Measurements from ENCODE around the gene SLC38A2.
A peak's percentile ranks its signal among the peaks of the same experiment; 100 is the strongest.
"Not testable (repeated sequence)": the region's sequence is repeated elsewhere in the genome, so short reads cannot be mapped to it uniquely, and the experiment has no call there.

SLC38A2 gene

GRCh38 chr12:46403719-46404070 is 31.1 kb upstream of the SLC38A2 start:
- H3K9me3 ChIP-seq (ENCODE audit: control insufficient read depth, insufficient read depth, low read length) = no peaks in the 10 kb centered on the region
- no peaks in the 10 kb centered on the region for H3K36me3 ChIP-seq (ENCODE audit: insufficient read depth, low read length)
- H3K4me1 ChIP-seq (ENCODE audit: insufficient read depth, low read length) = peaks cover 7% of the 10 kb centered on the region
- H3K9ac ChIP-seq (ENCODE audit: low read depth, low read length) = no peak overlapping the region

- no peaks in the 10 kb centered on the region for H3K36me3 ChIP-seq (ENCODE audit: insufficient read depth, low read length)
- H3K9ac ChIP-seq (ENCODE audit: low read depth, low read length) = no peak overlapping the region
- H3K9me3 ChIP-seq (ENCODE audit: control insufficient read depth, insufficient read depth, low read length) = no peaks in the 10 kb centered on the region
- H3K4me1 ChIP-seq (ENCODE audit: insufficient read depth, low read length) = peaks cover 7% of the 10 kb centered on the region
Observed at GRCh38 chr12:46402941-46403718, 30.6 kb upstream of the SLC38A2 start.

GRCh38 chr12:46402451-46402850 is 29.9 kb upstream of the SLC38A2 start:
- H3K9me3 ChIP-seq (ENCODE audit: control insufficient read depth, insufficient read depth, low read length) = no peaks in the 10 kb centered on the region; the same call in 1 of the 2 replicates
- peaks cover 7% of the 10 kb centered on the region for H3K4me1 ChIP-seq (ENCODE audit: insufficient read depth, low read length)
- no peak overlapping the region for H3K9ac ChIP-seq (ENCODE audit: low read depth, low read length)
- H3K36me3 ChIP-seq (ENCODE audit: insufficient read depth, low read length) = no peaks in the 10 kb centered on the region

GRCh38 chr12:46401662-46402061 is 29.1 kb upstream of the SLC38A2 start:
- no peak overlapping the region for H3K9ac ChIP-seq (ENCODE audit: low read depth, low read length)
- H3K9me3 ChIP-seq (ENCODE audit: control insufficient read depth, insufficient read depth, low read length) = no peaks in the 10 kb centered on the region; the same call in 1 of the 2 replicates
- H3K4me1 ChIP-seq (ENCODE audit: insufficient read depth, low read length) = peaks cover 7% of the 10 kb centered on the region
- H3K36me3 ChIP-seq (ENCODE audit: insufficient read depth, low read length) = no peaks in the 10 kb centered on the region

- Histone ChIP-seq H3K9ac (ENCODE audit: low read depth, low read length) (no peak overlapping the region), H3K9me3 (ENCODE audit: control insufficient read depth, insufficient read depth, low read length) (no peaks in the 10 kb centered on the region; the same call in 1 of the 2 replicates), H3K36me3 (ENCODE audit: insufficient read depth, low read length) (no peaks in the 10 kb centered on the region), H3K4me1 (ENCODE audit: insufficient read depth, low read length) (peaks cover 7% of the 10 kb centered on the region)
Observed at GRCh38 chr12:46400406-46400805, 27.8 kb upstream of the SLC38A2 start.

GRCh38 chr12:46399461-46400248 is 27.1 kb upstream of the SLC38A2 start:
- not testable (repeated sequence) for H3K9me3 ChIP-seq (ENCODE audit: control insufficient read depth, insufficient read depth, low read length); H3K4me1 ChIP-seq (ENCODE audit: insufficient read depth, low read length); H3K36me3 ChIP-seq (ENCODE audit: insufficient read depth, low read length); H3K9ac ChIP-seq (ENCODE audit: low read depth, low read length)

GRCh38 chr12:46396826-46397225 is 24.3 kb upstream of the SLC38A2 start:
- Histone ChIP-seq H3K9me3 (ENCODE audit: control insufficient read depth, insufficient read depth, low read length) (no peaks in the 10 kb centered on the region; the same call in 1 of the 2 replicates), H3K4me1 (ENCODE audit: insufficient read depth, low read length) (peaks cover 6% of the 10 kb centered on the region; the same call in 1 of the 2 replicates), H3K9ac (ENCODE audit: low read depth, low read length) (no peak overlapping the region), H3K36me3 (ENCODE audit: insufficient read depth, low read length) (no peaks in the 10 kb centered on the region)

- Histone ChIP-seq H3K9ac (ENCODE audit: low read depth, low read length) (no peak overlapping the region), H3K9me3 (ENCODE audit: control insufficient read depth, insufficient read depth, low read length) (no peaks in the 10 kb centered on the region; the same call in 1 of the 2 replicates), H3K4me1 (ENCODE audit: insufficient read depth, low read length) (peaks cover 20% of the 10 kb centered on the region), H3K36me3 (ENCODE audit: insufficient read depth, low read length) (no peaks in the 10 kb centered on the region)
Observed at GRCh38 chr12:46395388-46395787, 22.8 kb upstream of the SLC38A2 start.

- Histone ChIP-seq H3K36me3 (ENCODE audit: insufficient read depth, low read length) (no peaks in the 10 kb centered on the region), H3K9me3 (ENCODE audit: control insufficient read depth, insufficient read depth, low read length) (no peaks in the 10 kb centered on the region), H3K4me1 (ENCODE audit: insufficient read depth, low read length) (peaks cover 42% of the 10 kb centered on the region), H3K9ac (ENCODE audit: low read depth, low read length) (no peak overlapping the region)
Observed at GRCh38 chr12:46391630-46392029, 19.1 kb upstream of the SLC38A2 start.

- no peaks in the 10 kb centered on the region for H3K36me3 ChIP-seq (ENCODE audit: insufficient read depth, low read length)
- H3K4me1 ChIP-seq (ENCODE audit: insufficient read depth, low read length) = peaks cover 48% of the 10 kb centered on the region
- no peak overlapping the region for H3K9ac ChIP-seq (ENCODE audit: low read depth, low read length)
- H3K9me3 ChIP-seq (ENCODE audit: control insufficient read depth, insufficient read depth, low read length) = no peaks in the 10 kb centered on the region
Observed at GRCh38 chr12:46390881-46391280, 18.3 kb upstream of the SLC38A2 start.

GRCh38 chr12:46390304-46390703 is 17.7 kb upstream of the SLC38A2 start:
- Histone ChIP-seq H3K4me1 (ENCODE audit: insufficient read depth, low read length) (peaks cover 53% of the 10 kb centered on the region), H3K9me3 (ENCODE audit: control insufficient read depth, insufficient read depth, low read length) (no peaks in the 10 kb centered on the region), H3K36me3 (ENCODE audit: insufficient read depth, low read length) (no peaks in the 10 kb centered on the region), H3K9ac (ENCODE audit: low read depth, low read length) (no peak overlapping the region)

GRCh38 chr12:46389031-46389616 is 16.6 kb upstream of the SLC38A2 start:
- Histone ChIP-seq H3K9ac (ENCODE audit: low read depth, low read length) (no peak overlapping the region), H3K36me3 (ENCODE audit: insufficient read depth, low read length) (no peaks in the 10 kb centered on the region), H3K9me3 (ENCODE audit: control insufficient read depth, insufficient read depth, low read length) (no peaks in the 10 kb centered on the region), H3K4me1 (ENCODE audit: insufficient read depth, low read length) (peaks cover 57% of the 10 kb centered on the region)

- Histone ChIP-seq H3K9ac (ENCODE audit: low read depth, low read length) (no peak overlapping the region), H3K4me1 (ENCODE audit: insufficient read depth, low read length) (peaks cover 57% of the 10 kb centered on the region), H3K36me3 (ENCODE audit: insufficient read depth, low read length) (no peaks in the 10 kb centered on the region), H3K9me3 (ENCODE audit: control insufficient read depth, insufficient read depth, low read length) (no peaks in the 10 kb centered on the region)
Observed at GRCh38 chr12:46388427-46389021, 16.0 kb upstream of the SLC38A2 start.

- Histone ChIP-seq H3K4me1 (ENCODE audit: insufficient read depth, low read length) (peaks cover 58% of the 10 kb centered on the region), H3K9me3 (ENCODE audit: control insufficient read depth, insufficient read depth, low read length) (no peaks in the 10 kb centered on the region), H3K9ac (ENCODE audit: low read depth, low read length) (0 out of 2 replicates have a peak overlapping the region, but pooled peaks have one; percentile 22), H3K36me3 (ENCODE audit: insufficient read depth, low read length) (no peaks in the 10 kb centered on the region)
Observed at GRCh38 chr12:46387670-46388069, 15.1 kb upstream of the SLC38A2 start.
